DMS53 treated with DMSO at 0.1 percent for 48 hours (cell line): Measurements from ENCODE around the gene CLK4.
"Not testable (repeated sequence)": the region's sequence is repeated elsewhere in the genome, so short reads cannot be mapped to it uniquely, and the experiment has no call there.

Experiments used
- DNase-seq: peaks from one replicate; lab custom pipeline; 2025; ENCODE audit not compliant: unreplicated experiment; lab: John Stamatoyannopoulos, UW

The CLK4 gene

DNA sequence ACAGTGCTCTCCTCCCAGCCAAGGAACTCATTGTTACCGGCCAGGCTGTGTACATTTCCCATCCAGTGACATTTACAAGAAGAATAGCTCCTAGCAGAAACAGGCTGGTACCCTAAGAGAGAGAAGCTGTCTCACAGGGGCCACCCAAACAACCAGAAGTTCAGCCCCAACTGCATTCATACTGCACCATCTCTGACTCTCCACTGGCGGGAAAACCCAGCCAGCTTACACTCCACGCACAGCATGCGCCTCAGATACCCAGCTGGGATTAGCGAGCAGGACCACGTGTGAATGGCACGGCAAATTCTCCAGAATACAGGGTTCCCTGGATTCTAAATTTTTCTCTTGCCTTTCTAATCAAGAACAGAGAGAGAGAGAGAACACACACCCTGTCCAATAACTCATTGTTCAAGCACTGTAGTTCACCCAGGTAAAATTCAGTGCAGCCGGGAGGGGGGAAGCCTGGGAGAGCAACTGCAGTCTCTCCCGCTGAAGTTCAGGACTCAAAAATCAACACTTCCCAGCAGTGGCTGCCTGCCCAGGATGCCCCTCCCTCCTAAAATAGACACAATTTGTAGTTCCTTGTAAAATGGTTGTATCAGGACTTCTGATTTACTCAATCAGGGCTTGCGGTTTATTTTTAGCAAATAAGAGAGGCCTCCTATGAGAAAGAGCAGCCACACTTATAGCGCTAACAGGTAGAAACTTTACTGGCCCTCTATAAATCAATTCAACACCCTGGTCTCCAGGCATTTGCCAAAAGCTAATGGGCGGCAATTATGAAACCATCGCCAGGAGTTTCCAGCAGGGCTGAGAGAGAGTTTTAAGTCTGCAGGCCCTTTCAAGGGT, 38.9 kb downstream of the CLK4 start:
- DNase-seq: no peak

DNA sequence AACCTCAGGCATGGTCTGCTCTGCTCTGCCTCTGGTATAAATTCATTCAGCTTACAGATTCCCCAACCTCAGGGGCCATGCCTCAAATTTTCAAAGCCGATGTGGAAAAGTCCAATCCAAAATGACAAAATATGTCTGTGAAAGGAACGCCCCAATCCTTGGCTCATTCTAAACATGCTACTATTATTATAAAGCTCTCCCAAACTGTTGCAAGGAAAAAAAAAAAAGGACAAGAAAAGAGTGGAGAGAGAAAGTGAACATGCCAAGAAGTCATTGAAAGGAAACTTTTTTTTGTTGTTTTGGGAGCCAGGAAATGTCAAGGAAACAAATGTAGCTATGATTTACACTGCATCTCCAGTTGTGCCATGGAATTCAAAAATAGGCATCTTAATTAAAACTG, 40.5 kb downstream of the CLK4 start:
- no peak for DNase-seq

DNA sequence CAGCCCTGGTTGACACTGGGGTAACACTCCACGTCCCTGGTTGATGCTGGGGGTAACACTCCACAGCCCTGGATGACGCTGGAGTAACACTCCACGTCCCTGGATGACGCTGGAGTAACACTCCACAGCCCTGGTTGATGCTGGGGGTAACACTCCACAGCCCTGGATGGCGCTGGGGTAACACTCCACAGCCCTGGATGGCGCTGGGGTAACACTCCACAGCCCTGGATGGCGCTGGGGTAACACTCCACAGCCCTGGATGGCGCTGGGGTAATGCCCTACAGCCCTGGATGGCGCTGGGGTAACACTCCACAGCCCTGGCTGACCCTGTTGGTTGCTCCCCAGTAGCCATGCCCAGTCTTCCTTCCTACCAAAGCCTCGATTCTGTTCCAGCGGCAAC, 41.4 kb downstream of the CLK4 start:
- DNase-seq: not testable (repeated sequence)

DNA sequence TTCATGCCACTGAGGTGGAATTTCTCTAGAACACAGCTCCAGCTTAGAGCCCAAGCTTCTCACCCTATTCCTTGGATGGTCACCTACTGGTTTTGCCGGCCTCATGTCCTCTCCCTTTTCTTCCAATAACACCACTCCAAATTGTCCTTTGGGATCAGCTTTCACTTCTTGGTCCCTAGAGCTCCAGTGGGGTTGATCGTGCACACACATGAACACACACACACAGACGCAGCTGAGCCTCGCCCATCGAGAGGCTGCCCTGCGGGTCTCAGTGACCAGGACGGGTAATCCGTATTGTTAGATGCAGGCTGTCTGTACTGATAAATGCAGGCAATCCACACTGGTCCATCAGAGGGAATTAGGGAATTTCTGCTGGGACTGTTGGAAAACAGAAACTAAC, 43.6 kb downstream of the CLK4 start:
- DNase-seq: no peak

DNA sequence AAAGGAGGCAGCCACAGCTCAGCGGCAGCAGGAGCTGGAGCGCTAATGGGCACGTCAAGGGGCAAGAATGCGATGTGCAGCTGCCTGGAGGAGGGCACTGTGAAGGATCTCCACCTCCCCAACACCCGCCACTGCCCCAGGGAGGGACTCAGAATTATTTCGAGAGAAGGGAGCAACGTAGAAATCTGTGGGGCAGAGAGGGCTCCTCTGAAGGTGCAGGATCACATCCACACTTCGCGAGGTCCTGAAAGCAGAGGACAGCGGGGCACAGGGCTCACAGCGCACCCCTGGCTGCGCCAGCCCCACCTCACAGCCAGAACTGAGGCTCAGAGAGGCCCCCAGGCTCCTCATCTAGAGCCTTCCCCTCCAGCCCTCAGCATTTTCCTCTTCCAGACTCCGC, 44.6 kb downstream of the CLK4 start:
- DNase-seq: no peak

DNA sequence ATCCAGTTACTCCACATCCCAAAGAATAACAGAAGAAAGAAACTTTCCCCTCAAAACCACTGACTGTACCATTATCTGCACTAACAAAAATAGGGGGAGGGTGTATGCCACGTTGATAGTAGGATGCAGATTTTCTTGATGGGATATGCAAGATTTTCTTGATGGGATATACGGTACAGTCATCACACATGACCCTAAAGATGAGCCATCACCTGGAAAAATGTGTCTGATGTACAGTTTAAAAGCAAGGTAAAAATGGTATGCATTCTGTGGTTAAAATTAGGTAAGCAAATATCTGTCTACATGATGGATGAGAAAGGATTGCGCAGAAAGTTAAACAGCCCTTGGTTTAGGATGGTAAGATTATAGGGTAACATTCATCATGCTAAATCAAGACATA, 45.2 kb downstream of the CLK4 start:
- no peak for DNase-seq

DNA sequence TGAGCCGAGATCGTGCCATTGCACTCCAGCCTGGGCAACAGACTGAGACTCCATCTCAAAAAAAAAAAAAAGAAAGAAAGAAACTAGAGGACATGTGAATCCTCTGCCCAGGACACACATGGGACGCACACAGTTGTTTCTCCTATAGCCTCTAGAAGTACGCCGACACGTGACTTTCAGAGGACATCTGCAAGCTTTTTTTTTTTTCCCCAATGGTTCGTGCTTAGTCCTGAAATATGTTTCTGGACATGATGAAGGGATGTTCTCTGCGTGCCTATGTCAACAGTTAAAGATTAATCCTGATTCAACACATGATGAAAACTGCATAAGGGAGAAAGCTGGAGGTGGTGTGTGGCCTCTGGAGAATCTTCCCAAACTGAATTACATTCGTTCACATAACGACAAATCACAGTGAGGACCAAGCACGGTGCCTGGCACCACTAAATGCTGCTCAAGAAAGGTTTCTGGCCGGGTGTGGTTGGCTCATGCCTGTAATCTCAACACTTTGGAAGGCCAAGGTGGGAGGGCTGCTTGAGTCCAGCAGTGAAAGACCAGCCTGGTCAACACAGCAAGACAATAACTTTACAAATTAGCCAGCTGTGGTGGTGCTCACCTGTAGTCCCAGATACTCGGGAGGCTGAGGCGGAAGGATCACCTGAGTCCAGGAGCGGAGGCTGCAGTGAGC, 46.4 kb downstream of the CLK4 start:
- no peak for DNase-seq

DNA sequence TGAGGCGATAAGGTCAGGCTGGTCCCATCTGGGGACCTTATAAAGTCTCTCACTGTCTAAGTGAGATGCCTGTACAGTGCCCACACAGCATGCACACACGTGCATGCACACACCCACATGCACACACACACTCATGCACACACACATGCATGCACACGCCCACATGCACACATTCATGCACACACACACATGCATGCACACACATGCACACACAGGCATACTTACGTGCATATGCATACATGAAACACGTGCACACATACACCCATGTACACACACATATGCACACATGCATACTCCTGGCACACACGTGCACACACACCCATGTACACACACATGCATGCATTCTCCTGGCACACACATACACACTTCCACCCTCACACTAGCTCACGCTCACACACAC, 48.9 kb downstream of the CLK4 start:
- DNase-seq: no peak

DNA sequence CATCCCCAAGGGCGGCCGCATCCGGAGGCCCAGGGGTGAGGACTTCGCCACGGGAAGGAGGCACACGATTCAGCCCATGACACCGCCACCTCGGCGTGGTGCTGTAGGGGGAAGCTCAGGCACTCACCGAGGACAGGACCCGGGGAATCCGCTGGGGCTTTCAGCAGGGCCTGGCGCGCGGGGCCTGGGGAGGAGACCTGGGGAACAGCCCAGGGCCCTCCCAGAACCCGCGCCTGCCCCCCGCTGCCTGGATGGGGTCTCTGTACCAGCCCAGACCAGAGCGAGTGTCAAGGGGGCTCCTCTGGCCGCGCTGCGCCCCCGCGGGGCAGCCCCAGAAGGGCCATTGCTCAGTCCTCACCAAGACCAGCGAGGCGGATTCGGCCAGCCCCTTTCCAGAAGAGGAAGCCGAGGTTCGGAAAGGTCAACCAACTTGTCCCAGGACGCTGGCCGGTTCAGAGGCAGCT, 49.4 kb downstream of the CLK4 start:
- no peak for DNase-seq

DNA sequence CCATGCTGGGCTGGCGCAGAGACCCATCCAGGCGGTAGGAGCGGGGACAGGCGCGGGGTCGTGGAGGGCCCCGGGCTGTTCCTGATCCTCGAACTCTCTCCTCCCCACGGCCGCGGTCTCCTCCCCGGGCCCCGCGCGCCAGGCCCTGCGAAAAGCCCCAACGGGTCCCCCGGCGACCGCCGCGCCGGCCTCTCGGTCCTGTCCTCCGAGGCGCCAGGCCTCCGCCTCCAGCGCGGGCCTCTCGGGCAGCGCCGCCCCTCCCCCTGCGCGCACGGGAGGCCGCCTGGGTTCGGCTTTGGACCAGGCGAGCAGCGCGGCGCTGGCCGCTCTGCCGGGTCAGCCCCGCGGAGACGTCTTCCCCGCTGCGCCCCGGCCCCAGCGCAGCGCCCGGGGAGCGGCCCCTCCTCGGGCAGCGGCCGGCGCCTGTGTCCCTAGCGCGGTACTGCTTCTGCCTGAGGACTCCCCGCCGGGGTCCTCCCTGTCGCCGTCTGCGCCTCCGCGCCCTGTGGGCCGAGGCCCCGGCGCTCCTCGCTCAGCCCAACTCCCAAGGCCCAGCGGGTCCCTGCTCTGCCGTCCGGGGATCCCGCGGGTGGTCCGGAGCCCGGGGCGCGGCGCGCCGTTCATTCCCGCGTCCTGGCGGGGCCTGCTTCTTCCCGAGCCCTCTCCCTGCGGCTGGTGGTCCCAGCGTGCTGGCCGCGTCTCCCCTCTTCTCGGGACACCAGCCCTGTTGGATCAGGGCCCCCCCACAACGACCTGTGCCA, 50.1 kb downstream of the CLK4 start:
- no peak for DNase-seq

DNA sequence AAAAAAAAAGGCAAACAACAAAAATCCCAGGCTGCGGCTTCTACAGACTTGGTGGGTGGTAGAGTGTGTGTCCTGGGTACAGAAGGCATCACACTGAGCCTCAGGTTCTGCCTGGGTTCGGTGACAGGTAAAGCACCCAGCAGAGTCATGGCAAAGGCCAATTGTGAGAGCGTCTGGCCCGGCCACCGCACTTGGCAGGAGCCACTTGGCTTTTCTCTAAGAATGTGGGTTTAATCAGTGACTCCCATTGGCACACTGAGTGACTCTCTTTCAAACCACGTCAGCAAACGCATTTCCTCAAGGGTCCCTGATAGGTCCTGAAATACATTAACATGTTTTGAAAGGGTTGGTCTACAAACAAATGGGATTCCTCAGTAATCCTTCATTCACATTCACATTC, 53.6 kb downstream of the CLK4 start:
- no peak for DNase-seq

DNA sequence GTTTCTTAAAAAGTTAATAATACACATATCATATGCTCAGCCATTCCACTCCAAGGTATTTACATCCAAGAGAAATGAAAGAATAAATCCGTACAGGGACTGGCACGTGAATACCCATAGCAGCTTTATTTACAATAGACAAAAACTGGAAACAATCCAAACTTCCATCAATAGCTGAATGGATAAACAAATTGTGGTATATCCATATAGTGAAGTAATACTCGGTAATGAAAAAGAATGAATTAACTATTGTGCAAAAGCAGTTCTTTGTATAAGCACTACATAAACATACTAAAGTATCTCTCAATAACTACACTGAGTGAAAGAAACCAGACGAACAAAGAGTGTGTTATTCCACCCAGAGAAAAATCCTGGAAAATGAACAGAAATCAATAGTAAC, 54.2 kb downstream of the CLK4 start:
- DNase-seq: no peak

DNA sequence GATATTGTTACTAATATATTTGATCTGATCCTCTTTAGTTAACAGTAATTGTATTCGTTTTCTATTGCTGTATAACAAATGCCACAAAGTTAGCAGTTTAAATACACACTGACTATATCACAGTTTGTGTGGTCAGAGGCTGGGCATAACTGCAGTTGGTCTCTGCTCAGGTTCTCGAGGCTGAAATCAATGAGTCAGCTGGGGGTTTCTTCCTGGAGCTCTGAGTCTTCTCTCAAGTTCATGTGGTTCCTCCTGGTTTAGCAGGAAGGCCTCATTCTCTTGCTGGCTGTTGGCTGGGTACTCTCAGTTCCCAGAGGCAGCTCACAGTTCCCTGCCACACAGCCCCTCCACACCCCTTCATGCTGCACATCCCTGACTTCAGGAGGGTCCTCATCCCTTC, 57.4 kb downstream of the CLK4 start:
- DNase-seq: no peak

DNA sequence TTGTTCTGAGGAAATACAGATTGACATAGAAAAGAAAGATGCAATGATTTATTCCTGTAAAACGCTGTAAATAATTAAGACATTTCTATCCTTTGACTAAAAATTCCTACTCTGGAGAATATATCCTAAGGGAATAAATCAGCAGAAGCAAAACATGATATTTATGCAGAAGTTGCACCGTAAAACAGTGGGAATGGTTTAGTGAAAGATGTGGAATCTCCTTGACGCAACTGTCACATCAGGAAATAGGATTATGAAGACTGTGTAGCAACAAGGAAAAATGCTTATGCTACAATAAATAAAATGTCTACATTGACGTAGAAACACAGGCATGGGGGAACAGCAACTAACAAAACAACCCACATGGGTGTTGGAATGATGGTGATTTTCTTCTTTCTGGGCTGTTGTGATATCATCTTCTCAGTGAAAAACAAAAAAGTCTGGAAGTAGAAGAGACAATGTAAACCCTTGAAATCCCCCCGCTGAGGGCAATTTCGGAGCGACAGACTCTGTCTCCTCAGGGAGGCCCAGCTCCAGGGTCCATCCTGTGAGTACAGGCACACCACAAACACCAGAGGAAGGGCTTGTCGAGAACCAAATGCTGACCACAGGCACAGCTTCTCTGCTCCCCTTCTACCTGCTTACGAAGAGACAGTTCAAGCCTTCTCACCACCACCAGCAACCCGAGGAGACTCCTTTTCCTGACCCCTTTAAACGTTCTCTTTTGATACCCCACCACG, 61.9 kb downstream of the CLK4 start:
- no peak for DNase-seq

DNA sequence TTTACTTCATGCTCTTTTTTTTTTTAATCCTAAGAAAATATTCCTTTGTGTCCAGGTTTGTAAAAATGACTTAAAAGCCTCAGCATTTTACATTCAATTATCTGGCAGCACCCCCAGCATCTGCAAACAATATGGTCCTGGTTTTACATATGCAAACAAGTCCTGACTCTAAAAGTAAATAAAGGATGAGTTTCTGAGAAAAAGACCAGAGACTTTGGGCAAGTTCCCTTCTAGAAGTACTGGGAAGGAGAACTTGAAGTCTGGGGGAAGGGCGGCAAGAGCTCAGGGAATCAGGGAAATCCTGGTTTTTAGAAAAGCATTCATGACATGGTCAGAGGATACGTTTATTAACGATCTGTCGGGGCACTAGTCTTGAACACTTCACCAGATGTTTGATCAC, 62.5 kb downstream of the CLK4 start:
- DNase-seq: no peak

DNA sequence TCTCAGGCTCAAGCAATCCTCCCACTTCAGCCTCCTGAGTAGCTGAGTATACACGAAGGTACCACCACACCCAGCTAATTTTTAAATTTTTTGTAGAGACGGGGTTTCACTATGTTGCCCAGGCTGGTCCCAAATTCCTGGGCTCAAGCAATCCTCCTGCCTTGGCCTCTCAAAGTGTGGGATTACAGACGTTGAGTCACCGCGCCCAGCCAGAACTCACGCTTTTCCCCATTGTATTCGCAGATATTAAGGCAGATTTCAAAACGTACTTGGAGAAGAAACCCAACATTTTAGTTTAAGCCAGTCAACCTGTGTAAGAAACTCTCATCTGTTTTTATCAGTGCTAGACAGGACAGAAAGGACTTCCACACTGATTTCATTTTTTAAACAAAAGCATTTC, 63.2 kb downstream of the CLK4 start:
- no peak for DNase-seq

DNA sequence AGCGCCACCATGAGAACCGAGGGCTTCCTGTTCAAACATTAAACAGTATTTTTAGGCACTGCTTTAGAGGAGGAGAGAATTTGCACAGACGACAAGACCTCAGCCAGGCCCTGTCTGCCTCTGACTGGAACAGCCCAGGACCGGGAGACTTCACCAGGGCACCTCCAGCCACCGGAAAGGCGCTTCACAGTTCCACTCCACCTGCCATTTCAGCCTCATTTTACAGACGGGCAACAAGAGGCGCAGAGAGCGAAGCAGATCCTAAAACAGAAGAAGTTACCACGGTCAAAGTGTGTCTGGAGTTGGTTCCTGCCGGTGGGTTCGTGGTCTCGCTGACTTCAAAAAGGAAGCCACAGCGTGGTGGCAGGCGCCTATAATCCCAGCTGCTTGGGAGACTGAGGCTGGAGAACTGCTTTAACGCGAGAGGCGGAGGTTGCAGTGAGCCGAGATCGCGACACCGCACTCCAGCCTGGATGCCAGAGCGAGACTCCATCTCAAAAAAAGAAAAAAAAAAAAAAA, 65.0 kb downstream of the CLK4 start:
- DNase-seq: no peak

DNA sequence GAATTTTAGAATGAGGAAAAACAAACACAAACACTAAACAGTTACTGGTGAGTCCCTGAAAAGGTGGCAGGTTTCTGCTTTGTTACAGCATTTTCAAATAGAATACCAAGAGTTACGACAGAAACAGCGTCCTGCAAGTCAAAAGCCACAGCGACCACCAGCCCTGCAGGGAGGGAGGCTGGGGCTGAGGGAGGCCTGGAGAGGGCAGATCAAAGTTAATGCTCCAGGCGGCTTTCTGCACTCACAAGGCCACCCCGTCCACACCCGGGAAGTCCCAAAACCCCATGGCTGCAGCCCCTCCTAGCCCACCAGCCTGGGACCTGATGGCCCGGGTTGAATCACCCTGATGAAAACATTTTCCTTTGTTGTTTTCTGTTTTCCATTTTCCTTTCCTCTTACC, 65.9 kb downstream of the CLK4 start:
- no peak for DNase-seq

DNA sequence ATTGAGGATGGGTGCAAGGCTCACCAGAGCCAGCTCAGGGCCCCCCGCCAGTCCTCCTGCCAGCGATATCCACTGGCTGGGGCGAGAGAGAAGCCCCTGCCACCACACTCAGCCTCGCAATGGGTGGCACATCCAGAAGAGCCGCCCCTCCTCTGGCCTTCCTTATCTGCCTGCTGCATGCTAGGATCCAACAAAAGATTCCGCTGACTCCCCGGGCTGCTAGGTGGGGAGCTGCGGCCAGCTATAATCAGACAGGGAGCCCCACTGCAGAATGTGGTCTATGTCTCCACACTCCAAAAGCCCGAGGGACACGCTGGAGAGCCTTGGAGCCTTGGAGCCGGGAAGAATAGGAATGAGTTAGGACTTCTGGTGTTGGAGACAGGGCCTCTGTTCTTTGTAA, 69.4 kb downstream of the CLK4 start:
- DNase-seq: no peak

DNA sequence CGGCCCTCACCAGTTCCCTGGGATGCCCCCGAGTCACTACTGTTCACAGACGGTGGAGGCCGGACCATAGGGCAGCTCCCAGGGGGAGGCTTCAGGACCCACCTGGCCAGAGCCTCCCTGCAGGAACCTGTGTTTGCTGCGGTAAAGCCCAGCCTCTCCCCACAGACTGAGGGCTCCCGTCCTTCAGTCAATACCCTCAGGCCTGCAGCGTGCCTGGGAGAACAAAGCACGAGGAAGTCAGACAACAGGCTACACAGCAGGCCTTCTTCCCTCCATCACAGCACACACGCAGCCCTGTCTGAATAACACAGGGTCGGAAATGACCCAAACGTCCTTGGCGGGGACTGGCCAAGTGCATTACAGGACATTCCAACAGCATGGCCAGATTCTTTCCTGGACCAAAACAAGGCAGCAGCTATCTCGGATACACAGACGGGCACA, 71.1 kb downstream of the CLK4 start:
- DNase-seq: no peak

DNA sequence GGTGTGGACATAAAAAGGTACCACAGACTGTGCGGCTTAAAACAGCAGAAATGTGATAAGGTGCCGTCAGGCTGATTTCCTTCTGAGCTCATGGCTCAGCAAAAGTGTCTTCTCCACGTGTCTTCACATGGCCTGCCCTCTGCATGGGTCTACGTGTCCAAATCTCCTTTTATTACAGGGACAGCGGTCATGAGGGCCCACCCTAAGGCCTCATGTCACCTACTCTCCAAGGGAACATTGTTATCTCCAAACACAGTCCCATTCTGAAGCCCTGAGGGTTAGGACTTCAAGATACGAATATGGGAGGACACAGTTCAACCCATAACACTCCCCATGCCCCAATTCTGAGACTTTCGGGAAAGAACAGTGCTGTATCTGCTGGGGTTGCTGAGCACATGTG, 71.8 kb downstream of the CLK4 start:
- no peak for DNase-seq
